Calu3 (cell line): ENCODE data around the gene SIX2. TPM values are rescaled to one million over a fixed set of nuclear protein-coding genes. Genes with fewer than 3 reads are reported as not detected.

Experiments
- BruUV-seq: library from RNA; stranded (reverse); fragments of 400-500 nt; replicated peaks from 2 replicates; lab custom pipeline; 2021; lab: Mats Ljungman, UMichigan
- CTCF ChIA-PET: fragments of 300-600 bp; sonication (Branson Sonifier 250); formaldehyde crosslinking; loops from one replicate; lab custom pipeline; 2022; ENCODE audit warnings: antibody characterized with exemption; lab: Charles Lee
- DNase-seq: peaks from one replicate; pipeline ENCODE4 v3.0.0; 2022
- H3K27ac Mint-ChIP-seq: one replicate; pipeline ENCODE4 v1.8.0; 2022; ENCODE audit warnings: mixed read lengths; ENCODE audit not compliant: unreplicated experiment
- H3K27me3 Mint-ChIP-seq: one replicate; pipeline ENCODE4 v1.8.0; 2022; ENCODE audit warnings: mixed read lengths; ENCODE audit not compliant: unreplicated experiment
- H3K36me3 Mint-ChIP-seq: one replicate; pipeline ENCODE4 v1.8.0; 2022; ENCODE audit warnings: mild to moderate bottlenecking, moderate library complexity, mixed read lengths; ENCODE audit not compliant: insufficient read depth, unreplicated experiment
- H3K4me1 Mint-ChIP-seq: one replicate; pipeline ENCODE4 v1.8.0; 2022; ENCODE audit warnings: mild to moderate bottlenecking, low read depth, mixed read lengths; ENCODE audit not compliant: unreplicated experiment
- H3K4me3 Mint-ChIP-seq: one replicate; pipeline ENCODE4 v1.8.0; 2022; ENCODE audit warnings: mild to moderate bottlenecking, low read depth, moderate library complexity, mixed read lengths; ENCODE audit not compliant: unreplicated experiment
- H3K9me3 Mint-ChIP-seq: one replicate; pipeline ENCODE4 v1.8.0; 2022; ENCODE audit warnings: low read depth, mixed read lengths; ENCODE audit not compliant: unreplicated experiment
- intact Hi-C: fragments of 100-400 bp; cut with micrococcal nuclease; formaldehyde crosslinking; loops from one replicate; pipeline ENCODE4 v1.10.0; 2022; ENCODE audit not compliant: unreplicated experiment
- total RNA-seq: library from RNA; stranded (reverse); gene quantifications from 2 replicates; pipeline ENCODE4 v1.2.3, GENCODE V29; 2022
- TF ChIP-seq, protein P1 (sequence below): fragments of 200-600 bp; IDR thresholded peaks from one replicate; pipeline ENCODE4 v1.8.0; 2022; ENCODE audit warnings: antibody characterized with exemption; ENCODE audit not compliant: unreplicated experiment

SIX2 gene
- total RNA-seq, 1 experiment from 2014 or later = not detected

- no peak overlapping the region for H3K4me3 Mint-ChIP-seq
These were observed 14.9 kb downstream of the SIX2 start for GRCh38 chr2:44994377-44994776.

DNA sequence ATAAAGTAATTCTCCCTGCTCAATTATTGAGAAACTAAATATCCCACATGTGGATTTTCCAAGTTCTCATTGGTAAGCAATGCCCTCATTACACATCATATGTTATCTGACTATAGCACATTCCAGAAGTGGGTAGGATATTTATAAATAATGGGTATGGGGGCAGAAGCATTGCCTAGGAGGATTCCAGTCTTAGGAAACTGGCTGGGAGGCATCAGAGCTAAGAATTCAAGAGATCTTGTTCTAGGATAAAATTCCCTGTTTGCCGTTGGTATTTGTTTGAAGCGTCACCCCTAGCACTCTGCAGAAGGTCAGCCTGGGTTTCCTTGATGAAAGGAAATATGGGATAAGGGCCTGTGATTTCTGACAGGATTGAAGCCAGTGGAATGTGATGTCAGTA, 20.1 kb downstream of the SIX2 start:
- no peaks in the 10 kb centered on the region for H3K36me3 Mint-ChIP-seq
- TF ChIP-seq, protein P1, sequence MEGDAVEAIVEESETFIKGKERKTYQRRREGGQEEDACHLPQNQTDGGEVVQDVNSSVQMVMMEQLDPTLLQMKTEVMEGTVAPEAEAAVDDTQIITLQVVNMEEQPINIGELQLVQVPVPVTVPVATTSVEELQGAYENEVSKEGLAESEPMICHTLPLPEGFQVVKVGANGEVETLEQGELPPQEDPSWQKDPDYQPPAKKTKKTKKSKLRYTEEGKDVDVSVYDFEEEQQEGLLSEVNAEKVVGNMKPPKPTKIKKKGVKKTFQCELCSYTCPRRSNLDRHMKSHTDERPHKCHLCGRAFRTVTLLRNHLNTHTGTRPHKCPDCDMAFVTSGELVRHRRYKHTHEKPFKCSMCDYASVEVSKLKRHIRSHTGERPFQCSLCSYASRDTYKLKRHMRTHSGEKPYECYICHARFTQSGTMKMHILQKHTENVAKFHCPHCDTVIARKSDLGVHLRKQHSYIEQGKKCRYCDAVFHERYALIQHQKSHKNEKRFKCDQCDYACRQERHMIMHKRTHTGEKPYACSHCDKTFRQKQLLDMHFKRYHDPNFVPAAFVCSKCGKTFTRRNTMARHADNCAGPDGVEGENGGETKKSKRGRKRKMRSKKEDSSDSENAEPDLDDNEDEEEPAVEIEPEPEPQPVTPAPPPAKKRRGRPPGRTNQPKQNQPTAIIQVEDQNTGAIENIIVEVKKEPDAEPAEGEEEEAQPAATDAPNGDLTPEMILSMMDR = no peak
- DNase-seq = no peak
- H3K27ac Mint-ChIP-seq = no peak overlapping the region
- CTCF ChIA-PET = interaction anchor here (0.6 kb wide), 1 partner anchor 813 kb away, joined by 3 read pairs; no protein-coding TSS in a partner anchor
- peaks cover 2% of the 10 kb centered on the region for H3K9me3 Mint-ChIP-seq
- intact Hi-C loops = no loop called here
- BruUV-seq = no TSS peak
- H3K27me3 Mint-ChIP-seq = peaks cover 64% of the 10 kb centered on the region
- H3K4me3 Mint-ChIP-seq = no peak overlapping the region
- no peaks in the 10 kb centered on the region for H3K4me1 Mint-ChIP-seq

More at GRCh38 chr2:44994377-44994776, 14.9 kb downstream of the SIX2 start:
- no peak for DNase-seq
- no peaks in the 10 kb centered on the region for H3K9me3 Mint-ChIP-seq
- H3K4me1 Mint-ChIP-seq = no peaks in the 10 kb centered on the region
- no peak overlapping the region for H3K27ac Mint-ChIP-seq
- CTCF ChIA-PET = no interaction called here
- H3K27me3 Mint-ChIP-seq = peaks cover 100% of the 10 kb centered on the region
- TF ChIP-seq, protein P1 = no peak
- BruUV-seq = no TSS peak
- intact Hi-C loops = no loop called here
- H3K36me3 Mint-ChIP-seq = no peaks in the 10 kb centered on the region

DNA sequence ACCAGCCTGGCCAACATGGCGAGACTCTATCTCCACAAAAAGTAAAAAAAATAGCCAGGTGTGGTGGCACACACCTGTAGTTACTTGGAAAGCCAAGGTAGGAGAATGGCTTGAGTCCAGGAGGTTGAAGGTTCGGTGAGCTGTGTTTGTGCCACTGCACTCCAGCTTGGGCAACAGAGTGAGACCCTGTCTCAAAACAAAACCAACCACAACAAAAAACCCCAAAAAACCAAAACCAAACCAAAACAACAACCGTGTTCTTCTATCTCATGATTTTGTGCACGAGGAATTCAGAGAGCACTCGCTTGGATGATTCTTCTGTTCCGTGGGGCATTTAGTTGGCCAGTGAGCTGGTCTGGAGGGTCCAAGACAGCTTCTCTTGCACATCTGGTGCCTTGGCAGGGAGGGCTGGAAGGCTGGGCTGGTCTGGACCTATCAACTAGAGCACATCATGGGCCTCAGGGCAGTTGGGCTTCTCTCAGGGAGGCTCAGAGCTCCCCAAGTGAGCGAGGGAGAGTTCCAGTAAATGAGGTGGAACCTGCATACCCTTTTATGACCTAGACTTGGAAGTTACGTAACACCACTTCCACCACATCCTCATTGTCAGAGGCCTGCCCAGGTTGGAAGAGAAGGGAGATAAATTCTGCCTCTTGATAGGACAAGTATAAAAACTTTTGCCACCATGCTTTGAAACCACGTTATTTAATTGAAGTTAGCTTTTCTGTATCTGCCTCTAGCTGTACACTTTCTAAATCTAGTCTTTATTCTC, 25.2 kb downstream of the SIX2 start:
- peaks cover 13% of the 10 kb centered on the region for H3K27me3 Mint-ChIP-seq
- H3K27ac Mint-ChIP-seq = no peak overlapping the region
- no peaks in the 10 kb centered on the region for H3K36me3 Mint-ChIP-seq
- DNase-seq = no peak
- H3K9me3 Mint-ChIP-seq = peaks cover 2% of the 10 kb centered on the region
- TF ChIP-seq, protein P1 = no peak
- CTCF ChIA-PET = no interaction called here
- peaks cover 9% of the 10 kb centered on the region for H3K4me1 Mint-ChIP-seq
- no TSS peak for BruUV-seq
- H3K4me3 Mint-ChIP-seq = no peak overlapping the region
- intact Hi-C loops = loop anchor here (5.0 kb wide), 2 partner anchors 458 to 593 kb away; no protein-coding TSS in a partner anchor

- TF ChIP-seq, protein P1 = peak; percentile 81
- H3K27ac Mint-ChIP-seq = no peak overlapping the region
- H3K36me3 Mint-ChIP-seq = no peaks in the 10 kb centered on the region
- BruUV-seq = no TSS peak
- no peak overlapping the region for H3K4me3 Mint-ChIP-seq
- no peaks in the 10 kb centered on the region for H3K9me3 Mint-ChIP-seq
- peaks cover 9% of the 10 kb centered on the region for H3K4me1 Mint-ChIP-seq
- CTCF ChIA-PET = interaction anchor here (0.6 to 2.0 kb wide), 9 partner anchors 10 to 514 kb away, joined by 3 to 17 read pairs (median 4); no protein-coding TSS in a partner anchor
- intact Hi-C loops = loop anchor here (1.0 to 5.0 kb wide), 3 partner anchors 461 to 596 kb away; no protein-coding TSS in a partner anchor
- H3K27me3 Mint-ChIP-seq = peaks cover 24% of the 10 kb centered on the region
- DNase-seq = peak; percentile 77
These were observed 27.5 kb downstream of the SIX2 start for GRCh38 chr2:44981714-44982108.
